ENCODE data around the gene SHISAL1.

The SHISAL1 gene

DNA sequence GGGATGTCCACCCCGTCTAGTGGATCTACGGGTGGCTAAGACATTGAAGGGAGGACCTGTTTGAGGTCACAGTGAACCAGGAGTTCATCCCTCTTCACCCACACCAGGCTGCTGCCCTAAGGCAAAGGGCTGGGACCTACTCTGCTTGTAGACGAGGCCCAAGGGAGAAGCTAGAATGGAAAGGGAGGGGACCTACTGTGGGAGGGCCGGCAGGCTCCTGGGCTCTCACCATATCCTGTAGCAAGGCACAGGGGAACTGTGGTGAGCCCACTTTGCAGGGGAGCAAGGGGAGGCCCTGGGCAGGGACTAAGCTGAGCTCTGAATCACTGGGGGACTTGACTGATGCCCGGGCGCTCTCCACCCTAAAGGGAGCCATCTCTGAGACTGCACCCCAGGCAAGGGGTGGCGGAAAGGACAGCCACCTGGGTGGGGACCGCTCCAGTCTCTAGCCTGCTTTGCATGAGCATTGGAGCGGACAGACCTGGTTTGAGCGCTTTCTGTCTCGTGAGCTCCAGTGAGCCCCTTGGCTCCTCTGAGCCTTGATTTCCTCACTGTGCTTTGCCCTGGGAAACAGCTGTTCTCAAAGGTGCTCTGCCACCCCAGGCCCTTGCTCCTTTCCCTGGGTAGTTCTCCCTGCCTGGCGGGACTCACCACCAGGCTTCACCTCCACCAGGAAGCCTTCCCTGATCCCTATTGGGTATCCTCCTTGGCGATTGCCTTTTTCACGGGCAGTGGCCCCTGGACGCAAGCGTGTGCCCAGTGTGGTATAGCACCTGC is 107.8 kb downstream of the SHISAL1 start:
- no peak for DNase-seq

GRCh38 chr22:44203203-44203602 is 109.5 kb downstream of the SHISAL1 start:
- DNase-seq, result no peak

- no peak for DNase-seq
These were observed 110.4 kb downstream of the SHISAL1 start for GRCh38 chr22:44202261-44202789.

- no peak for DNase-seq
These were observed 111.1 kb downstream of the SHISAL1 start for GRCh38 chr22:44201665-44202064.

GRCh38 chr22:44200855-44201550 is 111.7 kb downstream of the SHISAL1 start:
- DNase-seq, result no peak

DNA sequence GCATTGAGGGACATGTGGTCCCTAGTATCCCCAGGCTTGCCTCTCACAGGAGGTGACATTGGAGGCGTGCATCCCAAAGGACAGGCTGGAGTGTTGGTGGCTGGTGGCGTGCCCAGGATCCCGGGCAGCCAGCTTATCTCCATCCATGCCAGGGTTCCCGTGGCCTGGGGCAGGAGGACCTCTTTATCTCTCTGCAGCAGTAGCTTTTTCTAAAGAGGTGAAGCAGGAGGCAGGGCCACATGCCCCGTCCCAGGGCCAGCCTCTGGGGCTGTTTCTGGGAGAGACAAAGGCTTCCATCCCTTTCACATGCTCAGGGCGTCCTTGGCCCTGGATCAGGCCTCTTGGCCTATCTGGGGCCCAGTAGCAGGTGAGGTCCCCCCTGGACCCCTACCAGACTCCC is 112.3 kb downstream of the SHISAL1 start:
- no peak for DNase-seq

GRCh38 chr22:44199866-44200265 is 112.9 kb downstream of the SHISAL1 start:
- no peak for DNase-seq

DNA sequence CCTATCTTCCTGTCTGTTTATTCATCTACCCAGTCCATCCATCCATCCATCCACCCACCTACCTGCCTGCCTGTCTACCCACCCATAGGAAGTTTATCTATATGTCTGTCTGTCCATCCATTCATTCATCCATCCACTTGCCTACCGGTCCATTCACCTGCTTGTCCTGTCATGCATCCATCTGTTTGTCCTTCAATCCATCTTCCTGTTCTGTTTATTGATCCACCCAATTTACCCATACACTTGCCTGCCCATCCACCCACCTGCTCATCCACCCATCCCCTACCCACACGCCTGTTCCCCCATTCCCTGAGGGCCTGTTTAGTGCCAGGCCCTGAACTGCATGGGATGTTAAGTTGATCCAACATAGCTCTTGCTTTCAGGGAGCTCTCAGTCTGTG is 113.6 kb downstream of the SHISAL1 start:
- DNase-seq, result no peak

GRCh38 chr22:44197271-44197670 is 115.5 kb downstream of the SHISAL1 start:
- DNase-seq, result no peak

DNA sequence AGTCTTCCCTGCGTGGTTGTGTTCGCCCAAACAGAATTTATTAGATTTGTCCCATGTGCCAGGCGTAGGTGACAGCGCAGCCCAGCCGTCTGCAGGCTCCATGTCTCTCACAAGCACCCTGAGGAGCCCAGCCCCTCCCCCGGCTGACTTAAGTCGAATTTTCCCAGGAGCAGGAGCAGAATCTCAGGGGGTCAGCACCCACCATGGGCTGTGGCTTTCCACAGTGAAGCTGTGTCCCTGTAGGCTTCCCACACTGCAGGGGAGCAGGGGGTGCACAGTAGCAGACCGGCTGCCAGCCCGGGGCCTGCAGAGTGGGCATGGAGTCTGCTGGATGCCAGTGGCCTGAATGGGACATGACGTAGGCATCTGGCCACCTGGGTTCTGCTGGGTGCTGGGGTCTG is 116.0 kb downstream of the SHISAL1 start:
- no peak for DNase-seq

DNA sequence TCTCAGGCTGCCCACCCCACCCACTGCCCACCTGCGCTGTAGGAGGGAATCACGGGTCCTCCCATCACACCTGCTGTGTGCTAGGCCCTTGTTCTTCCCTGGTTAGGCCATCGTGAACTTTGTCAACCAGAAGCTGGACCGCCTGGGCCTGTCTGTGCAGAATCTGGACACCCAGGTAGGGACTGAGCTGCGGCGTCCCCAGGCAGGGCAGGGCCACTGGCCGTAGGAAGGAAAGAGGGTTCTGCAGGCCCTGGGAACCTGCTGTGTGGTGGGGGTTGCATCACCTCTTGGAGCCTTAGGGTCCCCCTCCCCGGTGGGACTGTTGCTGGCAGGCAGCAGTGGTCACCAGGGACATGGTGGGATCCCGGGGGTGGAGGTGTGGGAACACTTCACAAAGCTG is 116.5 kb downstream of the SHISAL1 start:
- DNase-seq, result no peak

- no peak for DNase-seq
These were observed 117.4 kb downstream of the SHISAL1 start for GRCh38 chr22:44195189-44195871.

GRCh38 chr22:44194569-44194968 is 118.2 kb downstream of the SHISAL1 start:
- DNase-seq, result no peak
